B cell (primary cell): ENCODE measurements around the gene JPH2.

ENCODE experiments used
- EZH2 ChIP-seq: IDR thresholded peaks from 2 replicates; pipeline ENCODE4 v1.6.1; 2012; ENCODE audit warnings: borderline replicate concordance, low read depth, mild to moderate bottlenecking, moderate library complexity, low read length; ENCODE audit not compliant: insufficient read depth, poor library complexity, severe bottlenecking
- TF ChIP-seq, protein P1 (sequence below): fragments of 200-600 bp; IDR thresholded peaks from one replicate; pipeline ENCODE4 v1.8.0; 2022; ENCODE audit warnings: antibody characterized with exemption, mild to moderate bottlenecking

DNA sequence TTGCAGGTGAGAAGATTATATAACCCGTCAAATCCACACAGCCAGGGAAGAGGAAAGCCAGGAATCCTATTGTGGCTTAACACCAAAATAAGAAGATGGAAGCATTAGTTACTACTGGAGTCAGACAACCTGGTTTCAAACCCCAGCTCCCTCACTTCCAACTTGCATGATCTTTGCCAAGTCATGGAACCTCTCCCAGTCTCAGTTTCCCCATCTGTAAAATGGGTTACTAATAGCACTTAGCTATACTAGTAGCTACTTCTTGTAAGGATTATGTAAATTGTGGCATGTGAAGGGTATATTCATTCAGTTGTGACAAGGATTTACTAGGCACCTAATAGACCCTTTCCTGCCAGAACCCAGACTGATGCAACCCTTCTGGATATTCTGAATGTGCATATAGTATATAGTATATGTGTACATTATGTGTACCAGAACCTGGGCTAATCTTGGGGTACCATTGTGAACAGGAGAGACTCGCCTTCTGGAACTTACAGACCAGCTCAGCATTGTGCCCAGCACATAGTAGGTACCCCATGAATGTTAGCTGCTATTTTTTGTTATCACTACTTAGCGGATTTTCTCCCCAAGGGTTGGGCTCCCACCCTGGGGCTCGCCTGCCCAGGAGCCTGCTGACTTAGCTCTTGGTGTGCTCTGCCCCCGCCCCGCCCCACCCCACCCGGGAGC, 50.3 kb downstream of the JPH2 start:
- TF ChIP-seq, protein P1, sequence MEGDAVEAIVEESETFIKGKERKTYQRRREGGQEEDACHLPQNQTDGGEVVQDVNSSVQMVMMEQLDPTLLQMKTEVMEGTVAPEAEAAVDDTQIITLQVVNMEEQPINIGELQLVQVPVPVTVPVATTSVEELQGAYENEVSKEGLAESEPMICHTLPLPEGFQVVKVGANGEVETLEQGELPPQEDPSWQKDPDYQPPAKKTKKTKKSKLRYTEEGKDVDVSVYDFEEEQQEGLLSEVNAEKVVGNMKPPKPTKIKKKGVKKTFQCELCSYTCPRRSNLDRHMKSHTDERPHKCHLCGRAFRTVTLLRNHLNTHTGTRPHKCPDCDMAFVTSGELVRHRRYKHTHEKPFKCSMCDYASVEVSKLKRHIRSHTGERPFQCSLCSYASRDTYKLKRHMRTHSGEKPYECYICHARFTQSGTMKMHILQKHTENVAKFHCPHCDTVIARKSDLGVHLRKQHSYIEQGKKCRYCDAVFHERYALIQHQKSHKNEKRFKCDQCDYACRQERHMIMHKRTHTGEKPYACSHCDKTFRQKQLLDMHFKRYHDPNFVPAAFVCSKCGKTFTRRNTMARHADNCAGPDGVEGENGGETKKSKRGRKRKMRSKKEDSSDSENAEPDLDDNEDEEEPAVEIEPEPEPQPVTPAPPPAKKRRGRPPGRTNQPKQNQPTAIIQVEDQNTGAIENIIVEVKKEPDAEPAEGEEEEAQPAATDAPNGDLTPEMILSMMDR = no peak
- no peak for TF ChIP-seq EZH2
